K562 (cell line): ENCODE measurements around the gene PIN1. TPM values are rescaled to one million over a fixed set of nuclear protein-coding genes. Genes with fewer than 3 reads are reported as not detected.

ENCODE experiments used
- MED1 ChIP-seq: sonication (generic); formaldehyde crosslinking; IDR thresholded peaks from 2 replicates; pipeline ENCODE4 v1.8.1; 2023; ENCODE audit warnings: missing genetic modification reagents, borderline replicate concordance
- NONO ChIP-seq, 2 experiments: fragments of 200-400 bp in 1 of 2; fragments of 450-650 bp in 1 of 2; formaldehyde crosslinking in 1 of 2; IDR thresholded peaks; 2 replicates each; pipeline ENCODE4 v1.6.1; 2017; ENCODE audit warnings: low read depth in 2 of 2, mild to moderate bottlenecking in 2 of 2, moderate library complexity in 2 of 2, low read length in 1 of 2
- TAF1 ChIP-seq: IDR thresholded peaks from 2 replicates; pipeline ENCODE4 v1.6.1; 2011; ENCODE audit warnings: mild to moderate bottlenecking, low read length, moderate library complexity; ENCODE audit not compliant: insufficient read depth, control insufficient read depth, severe bottlenecking; ENCODE audit errors: extremely low read depth
- ZNF561 ChIP-seq: fragments of 450-650 bp; formaldehyde crosslinking; conservative IDR thresholded peaks from 2 replicates; pipeline ENCODE4 v1.4.0; 2020; ENCODE audit warnings: mild to moderate bottlenecking, moderate library complexity
- ZNF766 ChIP-seq: fragments of 200-800 bp; sonication (Bioruptor generic); conservative IDR thresholded peaks from 2 replicates; pipeline ENCODE4 v1.6.1; 2016; ENCODE audit warnings: missing genetic modification characterization, missing compliant biosample characterization
- polyA plus RNA-seq, 8 experiments: library from polyadenylated mRNA; depleted of rRNA in 4 of 8; stranded (reverse) in 5 of 8; unstranded in 3 of 8; fragments of >200 nt; fragmentation: Nextera tagmentation in 2 of 8; fragmentation: Illumina TruSeq in 1 of 8; extraction: Ambion mirVana in 2 of 8; extraction: Trizol in 1 of 8; gene quantifications; 2 replicates each; pipeline versions ENCODE4 v1.2.1 to v1.2.3, GENCODE V29; 2011 to 2014; ENCODE audit warnings: inconsistent platforms in 1 of 8, missing spikeins in 1 of 8
- total RNA-seq, 7 experiments: library from RNA; depleted of rRNA in 6 of 7; stranded (reverse); fragments of >200 nt in 6 of 7; fragmentation: Illumina TruSeq in 2 of 7; extraction: Trizol in 2 of 7; gene quantifications; 2 replicates each; pipeline versions ENCODE4 v1.2.1 to v1.2.3, GENCODE V29; 2011 to 2021; ENCODE audit warnings: low replicate concordance in 1 of 7
- TF ChIP-seq, protein P1 (sequence below), 2 experiments: fragments of 450-650 bp in 1 of 2; sonication (generic) in 1 of 2; formaldehyde crosslinking in 1 of 2; IDR thresholded peaks; 2 replicates each; pipeline versions ENCODE4 v1.7.1 to v1.9.0; 2016 to 2022; ENCODE audit warnings: inconsistent platforms in 1 of 2, mild to moderate bottlenecking in 1 of 2, missing genetic modification reagents in 1 of 2
- TF ChIP-seq, protein P2 (sequence below): fragments of 250-450 bp; sonication (Bioruptor Pico); IDR thresholded peaks from 2 replicates; pipeline ENCODE4 v1.4.0; 2020; ENCODE audit warnings: mild to moderate bottlenecking
- TF ChIP-seq, protein P3 (sequence below), 3 experiments: fragments of 200-800 bp in 1 of 3; fragments of 250-450 bp in 1 of 3; fragments of 450-650 bp in 1 of 3; sonication (Bioruptor Pico) in 1 of 3; sonication (Bioruptor generic) in 1 of 3; formaldehyde crosslinking in 1 of 3; IDR thresholded peaks; 2 replicates each; pipeline versions ENCODE4 v1.6.1 to v1.8.0; 2016 to 2022; ENCODE audit warnings: mild to moderate bottlenecking in 2 of 3, missing genetic modification characterization in 2 of 3, missing compliant biosample characterization in 1 of 3, moderate library complexity in 1 of 3

The PIN1 gene
- total and polyA plus RNA-seq, 9 of the 15 experiments (the other 6 are each of a cell fraction or from before 2014, with no cell fraction given), result 1.6 to 178 (median 42.5) TPM

DNA sequence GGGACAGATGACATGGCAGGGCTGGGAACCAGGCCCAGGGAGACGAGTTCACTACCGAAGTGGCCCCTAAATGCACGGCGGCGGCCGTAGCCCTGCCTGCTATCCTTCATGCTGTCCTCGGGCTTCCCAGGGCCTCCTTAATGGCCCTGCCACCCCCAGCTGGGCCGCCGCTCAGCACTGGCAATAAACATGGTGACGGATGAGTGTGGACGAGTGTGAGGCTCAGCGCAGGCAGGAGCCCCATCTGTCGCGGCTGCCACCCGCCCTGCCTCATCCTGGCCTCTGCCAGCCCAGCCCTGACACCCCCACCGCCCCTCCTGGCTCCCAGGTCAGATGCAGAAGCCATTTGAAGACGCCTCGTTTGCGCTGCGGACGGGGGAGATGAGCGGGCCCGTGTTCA, 13.6 kb downstream of the PIN1 start (continued):
- no peak for TF ChIP-seq ZNF561 (CRISPR knock-in tag)
- TF ChIP-seq ZNF766 (CRISPR knock-in tag), result no peak
- TF ChIP-seq, protein P1, sequence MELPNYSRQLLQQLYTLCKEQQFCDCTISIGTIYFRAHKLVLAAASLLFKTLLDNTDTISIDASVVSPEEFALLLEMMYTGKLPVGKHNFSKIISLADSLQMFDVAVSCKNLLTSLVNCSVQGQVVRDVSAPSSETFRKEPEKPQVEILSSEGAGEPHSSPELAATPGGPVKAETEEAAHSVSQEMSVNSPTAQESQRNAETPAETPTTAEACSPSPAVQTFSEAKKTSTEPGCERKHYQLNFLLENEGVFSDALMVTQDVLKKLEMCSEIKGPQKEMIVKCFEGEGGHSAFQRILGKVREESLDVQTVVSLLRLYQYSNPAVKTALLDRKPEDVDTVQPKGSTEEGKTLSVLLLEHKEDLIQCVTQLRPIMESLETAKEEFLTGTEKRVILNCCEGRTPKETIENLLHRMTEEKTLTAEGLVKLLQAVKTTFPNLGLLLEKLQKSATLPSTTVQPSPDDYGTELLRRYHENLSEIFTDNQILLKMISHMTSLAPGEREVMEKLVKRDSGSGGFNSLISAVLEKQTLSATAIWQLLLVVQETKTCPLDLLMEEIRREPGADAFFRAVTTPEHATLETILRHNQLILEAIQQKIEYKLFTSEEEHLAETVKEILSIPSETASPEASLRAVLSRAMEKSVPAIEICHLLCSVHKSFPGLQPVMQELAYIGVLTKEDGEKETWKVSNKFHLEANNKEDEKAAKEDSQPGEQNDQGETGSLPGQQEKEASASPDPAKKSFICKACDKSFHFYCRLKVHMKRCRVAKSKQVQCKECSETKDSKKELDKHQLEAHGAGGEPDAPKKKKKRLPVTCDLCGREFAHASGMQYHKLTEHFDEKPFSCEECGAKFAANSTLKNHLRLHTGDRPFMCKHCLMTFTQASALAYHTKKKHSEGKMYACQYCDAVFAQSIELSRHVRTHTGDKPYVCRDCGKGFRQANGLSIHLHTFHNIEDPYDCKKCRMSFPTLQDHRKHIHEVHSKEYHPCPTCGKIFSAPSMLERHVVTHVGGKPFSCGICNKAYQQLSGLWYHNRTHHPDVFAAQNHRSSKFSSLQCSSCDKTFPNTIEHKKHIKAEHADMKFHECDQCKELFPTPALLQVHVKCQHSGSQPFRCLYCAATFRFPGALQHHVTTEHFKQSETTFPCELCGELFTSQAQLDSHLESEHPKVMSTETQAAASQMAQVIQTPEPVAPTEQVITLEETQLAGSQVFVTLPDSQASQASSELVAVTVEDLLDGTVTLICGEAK (IDR thresholded peaks at IDR 0.05), result no peak
- TF ChIP-seq, protein P1 (CRISPR knock-in tag; IDR thresholded peaks at IDR 0.05), result no peak
- TF ChIP-seq, protein P2, sequence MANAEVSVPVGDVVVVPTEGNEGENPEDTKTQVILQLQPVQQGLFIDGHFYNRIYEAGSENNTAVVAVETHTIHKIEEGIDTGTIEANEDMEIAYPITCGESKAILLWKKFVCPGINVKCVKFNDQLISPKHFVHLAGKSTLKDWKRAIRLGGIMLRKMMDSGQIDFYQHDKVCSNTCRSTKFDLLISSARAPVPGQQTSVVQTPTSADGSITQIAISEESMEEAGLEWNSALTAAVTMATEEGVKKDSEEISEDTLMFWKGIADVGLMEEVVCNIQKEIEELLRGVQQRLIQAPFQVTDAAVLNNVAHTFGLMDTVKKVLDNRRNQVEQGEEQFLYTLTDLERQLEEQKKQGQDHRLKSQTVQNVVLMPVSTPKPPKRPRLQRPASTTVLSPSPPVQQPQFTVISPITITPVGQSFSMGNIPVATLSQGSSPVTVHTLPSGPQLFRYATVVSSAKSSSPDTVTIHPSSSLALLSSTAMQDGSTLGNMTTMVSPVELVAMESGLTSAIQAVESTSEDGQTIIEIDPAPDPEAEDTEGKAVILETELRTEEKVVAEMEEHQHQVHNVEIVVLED, result no peak
- TF ChIP-seq, protein P3, sequence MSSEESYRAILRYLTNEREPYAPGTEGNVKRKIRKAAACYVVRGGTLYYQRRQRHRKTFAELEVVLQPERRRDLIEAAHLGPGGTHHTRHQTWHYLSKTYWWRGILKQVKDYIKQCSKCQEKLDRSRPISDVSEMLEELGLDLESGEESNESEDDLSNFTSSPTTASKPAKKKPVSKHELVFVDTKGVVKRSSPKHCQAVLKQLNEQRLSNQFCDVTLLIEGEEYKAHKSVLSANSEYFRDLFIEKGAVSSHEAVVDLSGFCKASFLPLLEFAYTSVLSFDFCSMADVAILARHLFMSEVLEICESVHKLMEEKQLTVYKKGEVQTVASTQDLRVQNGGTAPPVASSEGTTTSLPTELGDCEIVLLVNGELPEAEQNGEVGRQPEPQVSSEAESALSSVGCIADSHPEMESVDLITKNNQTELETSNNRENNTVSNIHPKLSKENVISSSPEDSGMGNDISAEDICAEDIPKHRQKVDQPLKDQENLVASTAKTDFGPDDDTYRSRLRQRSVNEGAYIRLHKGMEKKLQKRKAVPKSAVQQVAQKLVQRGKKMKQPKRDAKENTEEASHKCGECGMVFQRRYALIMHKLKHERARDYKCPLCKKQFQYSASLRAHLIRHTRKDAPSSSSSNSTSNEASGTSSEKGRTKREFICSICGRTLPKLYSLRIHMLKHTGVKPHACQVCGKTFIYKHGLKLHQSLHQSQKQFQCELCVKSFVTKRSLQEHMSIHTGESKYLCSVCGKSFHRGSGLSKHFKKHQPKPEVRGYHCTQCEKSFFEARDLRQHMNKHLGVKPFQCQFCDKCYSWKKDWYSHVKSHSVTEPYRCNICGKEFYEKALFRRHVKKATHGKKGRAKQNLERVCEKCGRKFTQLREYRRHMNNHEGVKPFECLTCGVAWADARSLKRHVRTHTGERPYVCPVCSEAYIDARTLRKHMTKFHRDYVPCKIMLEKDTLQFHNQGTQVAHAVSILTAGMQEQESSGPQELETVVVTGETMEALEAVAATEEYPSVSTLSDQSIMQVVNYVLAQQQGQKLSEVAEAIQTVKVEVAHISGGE (CRISPR knock-in tag; IDR thresholded peaks at IDR 0.05), result no peak
- TF ChIP-seq NONO (IDR thresholded peaks at IDR 0.05; ENCODE audit: low read depth in 2 of 2, low read length in 1 of 2), result no peak
- TF ChIP-seq TAF1, result no peak
- TF ChIP-seq MED1 (CRISPR knock-in tag), result no peak
